Lower leg skin (tissue), 3 donors: ENCODE measurements around the gene INTS3.

Experiments
- POLR2A ChIP-seq, 2 donors: fragments of 450-650 bp; IDR thresholded peaks; one replicate each; pipeline ENCODE4 v1.6.1; 2016 to 2017; ENCODE audit warnings: antibody characterized with exemption in 2 of 2, mild to moderate bottlenecking in 1 of 2, moderate library complexity in 1 of 2
- TF ChIP-seq, protein P1 (sequence below), 3 donors: fragments of 450-650 bp; IDR thresholded peaks; one replicate each; pipeline ENCODE4 v1.5.1; 2016; ENCODE audit warnings: antibody characterized with exemption in 3 of 3, mild to moderate bottlenecking in 3 of 3, moderate library complexity in 2 of 3

DNA sequence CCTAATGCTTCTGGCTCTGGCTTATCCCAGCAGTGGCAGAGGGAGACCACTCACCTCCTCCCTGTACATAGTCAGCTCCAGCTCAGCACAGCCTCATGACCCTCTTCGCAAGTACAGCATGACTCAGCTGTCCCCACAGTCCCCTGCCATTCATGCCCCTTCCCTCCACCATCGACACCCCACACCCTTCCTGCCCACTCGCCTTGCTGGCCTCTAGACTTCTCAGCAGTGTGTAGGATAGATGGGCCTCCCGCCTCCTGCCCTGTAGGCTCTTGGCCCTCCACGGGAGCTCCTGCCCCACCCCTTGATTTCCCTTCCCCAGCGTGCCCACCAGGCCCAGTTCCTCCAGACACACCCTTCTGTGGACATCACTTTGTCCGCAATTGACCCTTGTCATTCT lies 39.6 kb upstream of the INTS3 start:
- TF ChIP-seq, protein P1, sequence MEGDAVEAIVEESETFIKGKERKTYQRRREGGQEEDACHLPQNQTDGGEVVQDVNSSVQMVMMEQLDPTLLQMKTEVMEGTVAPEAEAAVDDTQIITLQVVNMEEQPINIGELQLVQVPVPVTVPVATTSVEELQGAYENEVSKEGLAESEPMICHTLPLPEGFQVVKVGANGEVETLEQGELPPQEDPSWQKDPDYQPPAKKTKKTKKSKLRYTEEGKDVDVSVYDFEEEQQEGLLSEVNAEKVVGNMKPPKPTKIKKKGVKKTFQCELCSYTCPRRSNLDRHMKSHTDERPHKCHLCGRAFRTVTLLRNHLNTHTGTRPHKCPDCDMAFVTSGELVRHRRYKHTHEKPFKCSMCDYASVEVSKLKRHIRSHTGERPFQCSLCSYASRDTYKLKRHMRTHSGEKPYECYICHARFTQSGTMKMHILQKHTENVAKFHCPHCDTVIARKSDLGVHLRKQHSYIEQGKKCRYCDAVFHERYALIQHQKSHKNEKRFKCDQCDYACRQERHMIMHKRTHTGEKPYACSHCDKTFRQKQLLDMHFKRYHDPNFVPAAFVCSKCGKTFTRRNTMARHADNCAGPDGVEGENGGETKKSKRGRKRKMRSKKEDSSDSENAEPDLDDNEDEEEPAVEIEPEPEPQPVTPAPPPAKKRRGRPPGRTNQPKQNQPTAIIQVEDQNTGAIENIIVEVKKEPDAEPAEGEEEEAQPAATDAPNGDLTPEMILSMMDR (IDR thresholded peaks at IDR 0.05) = no peak
- TF ChIP-seq POLR2A (IDR thresholded peaks at IDR 0.05) = no peak
